GM12878 (cell line): ENCODE data around the gene ABHD8. TPM values are rescaled to one million over a fixed set of nuclear protein-coding genes. Genes with fewer than 3 reads are reported as not detected.

Experiments
- BMI1 ChIP-seq: fragments of 450-650 bp; IDR thresholded peaks from 2 replicates; pipeline ENCODE4 v1.6.1; 2016; ENCODE audit warnings: mild to moderate bottlenecking, moderate library complexity, borderline replicate concordance
- BRCA1 ChIP-seq: IDR thresholded peaks from 2 replicates; pipeline ENCODE4 v1.6.1; 2011; ENCODE audit warnings: low read depth, low read length, improper control_type of control experiment
- CBX5 ChIP-seq: sonication (generic); IDR thresholded peaks from 2 replicates; pipeline ENCODE4 v1.6.1; 2016; ENCODE audit warnings: low read depth, moderate library complexity, mild to moderate bottlenecking, inconsistent platforms
- CEBPB ChIP-seq, 2 experiments: fragments of 150-350 bp in 1 of 2; IDR thresholded peaks; 2 replicates each; pipeline ENCODE4 v1.6.1; 2012 to 2014; ENCODE audit warnings: low read depth in 2 of 2, low read length in 2 of 2, borderline replicate concordance in 1 of 2, inconsistent platforms in 1 of 2
- CREM ChIP-seq: IDR thresholded peaks from 2 replicates; pipeline ENCODE4 v1.6.1; 2014; ENCODE audit warnings: antibody characterized with exemption, low read depth
- EED ChIP-seq: sonication (generic); IDR thresholded peaks from 2 replicates; pipeline ENCODE4 v1.6.1; 2016; ENCODE audit warnings: antibody characterized with exemption, low read depth
- EZH2 ChIP-seq: IDR thresholded peaks from 2 replicates; pipeline ENCODE4 v1.6.1; 2012; ENCODE audit warnings: low read depth, mild to moderate bottlenecking, control low read depth, inconsistent platforms, low read length, borderline replicate concordance; ENCODE audit not compliant: control insufficient read depth
- HDAC6 ChIP-seq: fragments of 200-600 bp; sonication (generic); IDR thresholded peaks from one replicate; pipeline ENCODE4 v1.8.0; 2017; ENCODE audit warnings: antibody characterized with exemption; ENCODE audit not compliant: unreplicated experiment
- JUND ChIP-seq: IDR thresholded peaks from 2 replicates; pipeline ENCODE4 v1.6.1; 2012; ENCODE audit warnings: low read depth, mild to moderate bottlenecking, low read length, improper control_type of control experiment, moderate library complexity
- KLF5 ChIP-seq: fragments of 450-650 bp; IDR thresholded peaks from 2 replicates; pipeline ENCODE4 v1.6.1; 2014; ENCODE audit warnings: mild to moderate bottlenecking; ENCODE audit not compliant: partially characterized antibody
- LARP7 ChIP-seq: fragments of 450-650 bp; IDR thresholded peaks from 2 replicates; pipeline ENCODE4 v1.6.1; 2017; ENCODE audit warnings: mild to moderate bottlenecking
- MEF2B ChIP-seq: fragments of 450-650 bp; IDR thresholded peaks from 2 replicates; pipeline ENCODE4 v1.6.1; 2018; ENCODE audit warnings: mild to moderate bottlenecking, moderate library complexity; ENCODE audit not compliant: partially characterized antibody, poor library complexity, severe bottlenecking
- MYC ChIP-seq: IDR thresholded peaks from 2 replicates; pipeline ENCODE4 v1.6.1; 2011; ENCODE audit warnings: mild to moderate bottlenecking, low read length, moderate library complexity, inconsistent platforms; ENCODE audit not compliant: insufficient read depth, insufficient replicate concordance, insufficient read length, severe bottlenecking
- NFIC ChIP-seq: IDR thresholded peaks from 2 replicates; pipeline ENCODE4 v1.6.1; 2012; ENCODE audit warnings: low read depth, mild to moderate bottlenecking, inconsistent platforms, low read length, moderate library complexity
- NFYB ChIP-seq: IDR thresholded peaks from 2 replicates; pipeline ENCODE4 v1.6.1; 2011; ENCODE audit warnings: low read depth, mild to moderate bottlenecking, low read length, improper control_type of control experiment, moderate library complexity; ENCODE audit not compliant: insufficient read depth
- POLR2AphosphoS2 ChIP-seq: IDR thresholded peaks from 2 replicates; pipeline ENCODE4 v1.6.1; 2011; ENCODE audit warnings: low read depth, mild to moderate bottlenecking, low read length, improper control_type of control experiment, moderate library complexity
- RELA ChIP-seq: fragments of 450-650 bp; IDR thresholded peaks from 2 replicates; pipeline ENCODE4 v1.8.0; 2014; ENCODE audit warnings: borderline replicate concordance; ENCODE audit not compliant: partially characterized antibody
- YY1 ChIP-seq: IDR thresholded peaks from 2 replicates; pipeline ENCODE4 v1.6.1; 2011; ENCODE audit warnings: low read depth, mild to moderate bottlenecking, low read length
- ZNF274 ChIP-seq: IDR thresholded peaks from one replicate; pipeline ENCODE4 v1.8.0; 2011; ENCODE audit not compliant: insufficient read length, insufficient read depth
- polyA plus RNA-seq, 11 experiments: library from polyadenylated mRNA; depleted of rRNA in 4 of 11; unstranded in 6 of 11; stranded (reverse) in 5 of 11; fragments of >200 nt; fragmentation: Nextera tagmentation in 4 of 11; fragmentation: Illumina TruSeq in 1 of 11; extraction: Ambion mirVana in 4 of 11; extraction: Trizol in 1 of 11; gene quantifications; 1 replicate in 1 of 11; 2 replicates in 10 of 11; pipeline versions ENCODE4 v1.2.1 to v1.2.3, GENCODE V29; 2011 to 2016; ENCODE audit warnings: inconsistent platforms in 2 of 11, missing spikeins in 2 of 11, low read depth in 1 of 11
- total RNA-seq, 4 experiments: library from RNA; depleted of rRNA in 3 of 4; stranded (reverse); fragments of >200 nt in 3 of 4; fragmentation: Illumina TruSeq in 1 of 4; extraction: Trizol in 1 of 4; gene quantifications; 2 replicates each; pipeline versions ENCODE4 v1.2.1 to v1.2.3, GENCODE V29; 2013 to 2021
- TF ChIP-seq, protein P1 (sequence below): fragments of 150-350 bp; IDR thresholded peaks from 2 replicates; pipeline ENCODE4 v1.6.1; 2014; ENCODE audit warnings: mild to moderate bottlenecking, low read depth, low read length
- TF ChIP-seq, protein P2 (sequence below), 3 experiments: IDR thresholded peaks in 2 of 3; conservative IDR thresholded peaks in 1 of 3; 2 replicates each; pipeline ENCODE4 v1.5.1; 2011; ENCODE audit warnings: low read depth in 3 of 3, low read length in 3 of 3, mild to moderate bottlenecking in 3 of 3, control low read depth in 2 of 3, moderate library complexity in 2 of 3, inconsistent platforms in 1 of 3, mixed read lengths in 1 of 3; ENCODE audit not compliant: control insufficient read depth in 2 of 3, insufficient read depth in 1 of 3; ENCODE audit errors: extremely low read depth in 1 of 3
- TF ChIP-seq, protein P3 (sequence below): fragments of 450-650 bp; IDR thresholded peaks from 2 replicates; pipeline ENCODE4 v1.6.1; 2018; ENCODE audit warnings: mild to moderate bottlenecking, low read depth, moderate library complexity; ENCODE audit not compliant: partially characterized antibody

ABHD8 gene
- total and polyA plus RNA-seq, 10 of the 15 experiments (the other 5 are each of a cell fraction or from before 2014, with no cell fraction given), result 0.03 to 12.5 (median 6.0) TPM

DNA sequence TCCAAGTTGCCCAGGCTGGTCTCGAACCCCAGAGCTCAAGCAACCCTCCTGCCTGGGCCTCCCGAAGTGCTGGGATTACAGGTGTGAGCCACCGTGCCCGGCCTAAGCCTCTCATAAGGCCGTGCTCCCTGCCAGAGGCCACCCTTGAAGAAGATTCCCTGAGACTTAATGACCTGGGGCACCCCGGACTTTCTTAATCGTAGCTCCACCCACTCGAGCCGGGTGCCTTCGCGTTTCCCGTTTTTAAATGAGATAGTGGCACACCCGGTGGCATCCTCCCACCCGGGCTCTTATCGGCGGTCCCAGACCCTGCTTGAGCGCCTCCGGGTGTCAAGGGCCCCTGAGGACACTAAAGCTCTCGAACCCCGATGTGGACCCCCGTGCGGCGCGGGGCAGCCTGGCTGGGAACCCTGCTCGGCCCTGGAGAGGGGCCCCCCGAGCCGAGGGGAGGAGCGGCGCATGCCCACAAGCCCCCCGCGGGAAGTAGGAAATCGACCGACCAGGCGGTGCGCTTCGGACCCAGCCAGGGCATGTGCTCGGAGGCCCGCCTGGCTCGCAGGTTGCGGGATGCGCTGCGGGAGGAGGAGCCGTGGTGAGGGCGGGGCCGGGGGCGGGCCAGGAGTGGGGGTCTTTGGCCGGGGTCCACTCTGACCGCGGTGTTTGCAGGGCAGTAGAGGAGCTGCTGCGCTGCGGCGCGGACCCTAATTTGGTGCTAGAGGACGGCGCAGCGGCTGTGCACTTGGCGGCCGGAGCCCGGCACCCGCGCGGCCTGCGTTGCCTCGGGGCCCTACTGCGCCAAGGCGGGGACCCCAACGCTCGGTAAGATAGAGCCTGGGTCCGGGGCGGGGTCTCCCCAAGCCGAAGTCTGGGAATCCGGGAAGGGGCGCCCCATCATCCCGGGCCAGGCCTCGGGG is 21.6 kb downstream of the ABHD8 start, which contains the start of gene ANKLE1 (continued):
- no peak for TF ChIP-seq POLR2AphosphoS2
- peak; percentile 43 for TF ChIP-seq KLF5
- no peak for TF ChIP-seq NFIC
- TF ChIP-seq LARP7, result 0 out of 2 replicates have a peak, but pooled peaks have one; percentile 34
- TF ChIP-seq YY1, result no peak
- no peak for TF ChIP-seq ZNF274
- TF ChIP-seq MEF2B, result peak; percentile 5
- TF ChIP-seq CBX5, result no peak
- TF ChIP-seq, protein P1, sequence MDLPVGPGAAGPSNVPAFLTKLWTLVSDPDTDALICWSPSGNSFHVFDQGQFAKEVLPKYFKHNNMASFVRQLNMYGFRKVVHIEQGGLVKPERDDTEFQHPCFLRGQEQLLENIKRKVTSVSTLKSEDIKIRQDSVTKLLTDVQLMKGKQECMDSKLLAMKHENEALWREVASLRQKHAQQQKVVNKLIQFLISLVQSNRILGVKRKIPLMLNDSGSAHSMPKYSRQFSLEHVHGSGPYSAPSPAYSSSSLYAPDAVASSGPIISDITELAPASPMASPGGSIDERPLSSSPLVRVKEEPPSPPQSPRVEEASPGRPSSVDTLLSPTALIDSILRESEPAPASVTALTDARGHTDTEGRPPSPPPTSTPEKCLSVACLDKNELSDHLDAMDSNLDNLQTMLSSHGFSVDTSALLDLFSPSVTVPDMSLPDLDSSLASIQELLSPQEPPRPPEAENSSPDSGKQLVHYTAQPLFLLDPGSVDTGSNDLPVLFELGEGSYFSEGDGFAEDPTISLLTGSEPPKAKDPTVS, result no peak
- 0 out of 2 replicates have a peak, but pooled peaks have one; percentile 21 for TF ChIP-seq CREM
- no peak for TF ChIP-seq EZH2
- no peak for TF ChIP-seq RELA
- TF ChIP-seq BMI1, result no peak
- TF ChIP-seq, protein P2, sequence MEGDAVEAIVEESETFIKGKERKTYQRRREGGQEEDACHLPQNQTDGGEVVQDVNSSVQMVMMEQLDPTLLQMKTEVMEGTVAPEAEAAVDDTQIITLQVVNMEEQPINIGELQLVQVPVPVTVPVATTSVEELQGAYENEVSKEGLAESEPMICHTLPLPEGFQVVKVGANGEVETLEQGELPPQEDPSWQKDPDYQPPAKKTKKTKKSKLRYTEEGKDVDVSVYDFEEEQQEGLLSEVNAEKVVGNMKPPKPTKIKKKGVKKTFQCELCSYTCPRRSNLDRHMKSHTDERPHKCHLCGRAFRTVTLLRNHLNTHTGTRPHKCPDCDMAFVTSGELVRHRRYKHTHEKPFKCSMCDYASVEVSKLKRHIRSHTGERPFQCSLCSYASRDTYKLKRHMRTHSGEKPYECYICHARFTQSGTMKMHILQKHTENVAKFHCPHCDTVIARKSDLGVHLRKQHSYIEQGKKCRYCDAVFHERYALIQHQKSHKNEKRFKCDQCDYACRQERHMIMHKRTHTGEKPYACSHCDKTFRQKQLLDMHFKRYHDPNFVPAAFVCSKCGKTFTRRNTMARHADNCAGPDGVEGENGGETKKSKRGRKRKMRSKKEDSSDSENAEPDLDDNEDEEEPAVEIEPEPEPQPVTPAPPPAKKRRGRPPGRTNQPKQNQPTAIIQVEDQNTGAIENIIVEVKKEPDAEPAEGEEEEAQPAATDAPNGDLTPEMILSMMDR (IDR thresholded peaks at IDR 0.05 in 2 of 3, conservative IDR thresholded peaks at IDR 0.05 in 1 of 3; ENCODE audit: control insufficient read depth in 2 of 3, extremely low read depth in 1 of 3, insufficient read depth in 1 of 3, low read depth in 3 of 3, low read length in 3 of 3), result no peak
- TF ChIP-seq, protein P3, sequence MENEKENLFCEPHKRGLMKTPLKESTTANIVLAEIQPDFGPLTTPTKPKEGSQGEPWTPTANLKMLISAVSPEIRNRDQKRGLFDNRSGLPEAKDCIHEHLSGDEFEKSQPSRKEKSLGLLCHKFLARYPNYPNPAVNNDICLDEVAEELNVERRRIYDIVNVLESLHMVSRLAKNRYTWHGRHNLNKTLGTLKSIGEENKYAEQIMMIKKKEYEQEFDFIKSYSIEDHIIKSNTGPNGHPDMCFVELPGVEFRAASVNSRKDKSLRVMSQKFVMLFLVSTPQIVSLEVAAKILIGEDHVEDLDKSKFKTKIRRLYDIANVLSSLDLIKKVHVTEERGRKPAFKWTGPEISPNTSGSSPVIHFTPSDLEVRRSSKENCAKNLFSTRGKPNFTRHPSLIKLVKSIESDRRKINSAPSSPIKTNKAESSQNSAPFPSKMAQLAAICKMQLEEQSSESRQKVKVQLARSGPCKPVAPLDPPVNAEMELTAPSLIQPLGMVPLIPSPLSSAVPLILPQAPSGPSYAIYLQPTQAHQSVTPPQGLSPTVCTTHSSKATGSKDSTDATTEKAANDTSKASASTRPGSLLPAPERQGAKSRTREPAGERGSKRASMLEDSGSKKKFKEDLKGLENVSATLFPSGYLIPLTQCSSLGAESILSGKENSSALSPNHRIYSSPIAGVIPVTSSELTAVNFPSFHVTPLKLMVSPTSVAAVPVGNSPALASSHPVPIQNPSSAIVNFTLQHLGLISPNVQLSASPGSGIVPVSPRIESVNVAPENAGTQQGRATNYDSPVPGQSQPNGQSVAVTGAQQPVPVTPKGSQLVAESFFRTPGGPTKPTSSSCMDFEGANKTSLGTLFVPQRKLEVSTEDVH, result no peak
- no peak for TF ChIP-seq HDAC6
- no peak for TF ChIP-seq BRCA1
- no peak for TF ChIP-seq JUND
- no peak for TF ChIP-seq NFYB
- TF ChIP-seq MYC, result no peak
- TF ChIP-seq EED, result no peak
- no peak for TF ChIP-seq CEBPB (IDR thresholded peaks at IDR 0.05; ENCODE audit: borderline replicate concordance in 1 of 2, low read depth in 2 of 2, low read length in 2 of 2)
